Activated naive CD4-positive, alpha-beta T cell treated with anti-CD3 and anti-CD28 coated beads, Interleukin-2, amount 50 U/mL, for 24 hours (primary cell): ENCODE measurements around the gene PHLPP1.
"Not testable (repeated sequence)": the region's sequence is repeated elsewhere in the genome, so short reads cannot be mapped to it uniquely, and the experiment has no call there.

Source experiments
- H3K27ac Mint-ChIP-seq: one replicate; pipeline ENCODE4 v1.8.0; 2021; ENCODE audit warnings: mild to moderate bottlenecking, mixed read lengths
- H3K27me3 Mint-ChIP-seq: one replicate; pipeline ENCODE4 v1.8.0; 2021; ENCODE audit warnings: mixed read lengths
- H3K36me3 Mint-ChIP-seq: one replicate; pipeline ENCODE4 v1.8.0; 2021; ENCODE audit warnings: mixed read lengths
- H3K4me1 Mint-ChIP-seq: one replicate; pipeline ENCODE4 v1.8.0; 2021; ENCODE audit warnings: mixed read lengths
- H3K4me3 Mint-ChIP-seq: one replicate; pipeline ENCODE4 v1.8.0; 2021; ENCODE audit warnings: mild to moderate bottlenecking, mixed read lengths
- H3K9me3 Mint-ChIP-seq: one replicate; pipeline ENCODE4 v1.8.0; 2021; ENCODE audit warnings: mixed read lengths

The PHLPP1 gene

GRCh38 chr18:62792016-62792415 is 76.7 kb downstream of the PHLPP1 start:
- H3K9me3 Mint-ChIP-seq = no peaks in the 10 kb centered on the region
- peaks cover 38% of the 10 kb centered on the region for H3K4me1 Mint-ChIP-seq
- no peak overlapping the region for H3K27ac Mint-ChIP-seq
- peaks cover 4% of the 10 kb centered on the region for H3K27me3 Mint-ChIP-seq
- no peak overlapping the region for H3K4me3 Mint-ChIP-seq
- no peaks in the 10 kb centered on the region for H3K36me3 Mint-ChIP-seq

- no peaks in the 10 kb centered on the region for H3K27me3 Mint-ChIP-seq
Observed at GRCh38 chr18:62795813-62796212, 80.5 kb downstream of the PHLPP1 start.

GRCh38 chr18:62796216-62796621 is 80.9 kb downstream of the PHLPP1 start:
- no peaks in the 10 kb centered on the region for H3K27me3 Mint-ChIP-seq

More at GRCh38 chr18:62795813-62796212, 80.5 kb downstream of the PHLPP1 start:
- Mint-ChIP-seq H3K36me3 (no peaks in the 10 kb centered on the region), H3K27ac (no peak overlapping the region), H3K9me3 (no peaks in the 10 kb centered on the region), H3K4me3 (no peak overlapping the region), H3K4me1 (peaks cover 7% of the 10 kb centered on the region)

GRCh38 chr18:62797329-62797728 is 82.0 kb downstream of the PHLPP1 start:
- no peaks in the 10 kb centered on the region for H3K36me3 Mint-ChIP-seq
- H3K27me3 Mint-ChIP-seq = no peaks in the 10 kb centered on the region
- H3K4me1 Mint-ChIP-seq = no peaks in the 10 kb centered on the region

More at GRCh38 chr18:62796216-62796621, 80.9 kb downstream of the PHLPP1 start:
- H3K9me3 Mint-ChIP-seq = no peaks in the 10 kb centered on the region
- H3K4me3 Mint-ChIP-seq = no peak overlapping the region
- H3K27ac Mint-ChIP-seq = no peak overlapping the region
- H3K4me1 Mint-ChIP-seq = peaks cover 4% of the 10 kb centered on the region
- H3K36me3 Mint-ChIP-seq = no peaks in the 10 kb centered on the region

DNA sequence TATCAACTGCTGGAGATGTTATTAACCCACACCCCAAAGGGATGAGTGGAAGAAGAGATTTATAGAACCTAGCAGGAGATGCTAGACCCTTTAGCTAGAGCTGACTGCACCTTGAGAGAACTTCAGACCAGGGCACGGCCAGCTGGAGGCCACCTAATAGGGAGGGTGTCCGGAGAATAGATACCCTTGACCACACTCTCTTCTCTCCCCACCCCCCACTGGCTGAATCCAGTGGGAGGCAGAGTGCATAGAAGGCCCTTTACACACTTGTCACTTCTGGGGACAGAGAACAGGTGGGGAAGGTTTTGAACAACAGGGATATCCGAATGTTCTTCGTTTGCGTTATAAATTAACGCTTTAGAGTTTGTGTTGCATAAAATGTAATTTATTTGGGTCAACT is 84.6 kb downstream of the PHLPP1 start:
- no peaks in the 10 kb centered on the region for H3K4me1 Mint-ChIP-seq
- no peaks in the 10 kb centered on the region for H3K36me3 Mint-ChIP-seq
- no peak overlapping the region for H3K4me3 Mint-ChIP-seq
- H3K27me3 Mint-ChIP-seq = no peaks in the 10 kb centered on the region
- no peak overlapping the region for H3K27ac Mint-ChIP-seq
- no peaks in the 10 kb centered on the region for H3K9me3 Mint-ChIP-seq

More at GRCh38 chr18:62797329-62797728, 82.0 kb downstream of the PHLPP1 start:
- Mint-ChIP-seq H3K27ac (no peak overlapping the region), H3K9me3 (no peaks in the 10 kb centered on the region), H3K4me3 (no peak overlapping the region)

DNA sequence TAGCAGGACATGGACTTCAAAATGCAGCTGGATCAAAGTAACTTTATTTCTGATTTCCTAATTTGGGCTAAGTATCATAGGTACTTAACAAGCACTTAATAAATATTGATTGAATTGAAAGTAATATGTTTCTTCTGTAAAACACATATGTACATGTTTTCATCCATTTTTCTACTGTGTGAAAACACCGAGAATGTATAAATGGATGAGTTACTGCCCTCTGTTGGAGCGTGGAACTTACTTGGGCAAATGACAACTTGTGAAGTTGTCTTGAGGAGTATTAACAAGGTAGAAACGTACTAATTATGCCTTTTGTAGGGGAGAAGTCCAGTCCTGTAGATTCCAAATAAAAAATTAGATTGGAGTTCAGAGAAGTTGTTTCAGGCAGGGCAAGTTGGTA is 87.2 kb downstream of the PHLPP1 start:
- Mint-ChIP-seq H3K36me3 (no peaks in the 10 kb centered on the region), H3K4me3 (no peak overlapping the region), H3K4me1 (no peaks in the 10 kb centered on the region), H3K27me3 (no peaks in the 10 kb centered on the region), H3K27ac (no peak overlapping the region), H3K9me3 (no peaks in the 10 kb centered on the region)

DNA sequence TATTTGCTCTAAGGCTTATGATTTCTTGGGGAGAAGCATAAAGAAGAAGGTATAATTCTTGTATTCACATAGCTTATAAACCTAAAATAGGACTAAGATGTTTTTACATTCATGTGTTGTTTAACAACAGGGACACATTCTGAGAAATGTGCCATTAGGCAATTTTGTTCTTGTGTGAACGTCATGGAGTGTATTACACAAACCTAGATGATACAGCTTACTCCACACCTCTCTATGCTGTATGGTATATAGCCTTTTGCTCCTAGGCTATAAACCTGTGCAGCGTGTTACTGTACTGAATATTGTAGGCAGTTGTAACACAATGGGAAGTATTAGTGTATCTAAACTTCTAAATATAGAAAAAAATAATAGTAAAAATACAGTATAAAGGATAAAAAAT is 92.1 kb downstream of the PHLPP1 start:
- no peaks in the 10 kb centered on the region for H3K4me1 Mint-ChIP-seq
- H3K36me3 Mint-ChIP-seq = peaks cover 3% of the 10 kb centered on the region
- no peaks in the 10 kb centered on the region for H3K9me3 Mint-ChIP-seq
- H3K4me3 Mint-ChIP-seq = no peak overlapping the region
- H3K27ac Mint-ChIP-seq = no peak overlapping the region
- no peaks in the 10 kb centered on the region for H3K27me3 Mint-ChIP-seq

DNA sequence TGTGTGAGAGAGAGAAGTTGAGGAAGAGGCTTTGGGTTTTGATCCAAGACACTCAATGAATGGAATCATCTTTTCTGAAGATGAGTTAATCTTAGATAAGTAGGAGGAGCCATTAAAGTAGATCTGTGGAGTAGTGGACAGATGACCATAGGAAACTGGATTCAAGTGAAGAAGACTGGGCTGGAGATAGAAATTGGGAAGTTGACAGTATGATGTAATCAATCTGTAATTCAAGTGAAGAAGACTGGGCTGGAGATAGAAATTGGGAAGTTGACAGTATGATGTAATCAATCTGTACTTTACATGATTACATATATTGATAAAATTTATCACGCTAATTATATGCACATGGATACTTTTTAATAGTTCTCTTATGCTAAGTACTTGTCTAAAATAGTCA is 92.8 kb downstream of the PHLPP1 start:
- no peak overlapping the region for H3K27ac Mint-ChIP-seq
- peaks cover 3% of the 10 kb centered on the region for H3K36me3 Mint-ChIP-seq
- H3K27me3 Mint-ChIP-seq = no peaks in the 10 kb centered on the region
- no peaks in the 10 kb centered on the region for H3K9me3 Mint-ChIP-seq
- no peaks in the 10 kb centered on the region for H3K4me1 Mint-ChIP-seq
- H3K4me3 Mint-ChIP-seq = no peak overlapping the region

DNA sequence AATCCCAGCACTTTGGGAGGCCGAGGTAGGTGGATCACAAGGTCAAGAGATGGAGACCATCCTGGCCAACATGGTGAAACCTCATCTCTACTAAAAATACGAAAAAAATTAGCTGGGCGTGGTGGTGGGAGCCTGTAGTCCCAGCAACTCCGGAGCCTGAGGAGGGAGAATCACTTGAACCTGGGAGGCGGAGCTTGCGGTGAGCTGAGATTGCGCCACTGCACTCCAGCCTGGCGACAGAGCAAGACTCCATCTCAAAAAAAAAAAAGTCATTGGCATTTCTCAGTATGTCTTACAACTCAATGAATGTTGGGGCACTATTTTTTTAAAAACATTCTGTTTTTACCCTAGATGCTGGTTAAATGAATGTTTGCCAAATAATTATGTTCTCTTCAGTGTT is 94.1 kb downstream of the PHLPP1 start:
- not testable (repeated sequence) for H3K4me1 Mint-ChIP-seq, H3K9me3 Mint-ChIP-seq, H3K36me3 Mint-ChIP-seq, H3K4me3 Mint-ChIP-seq, H3K27me3 Mint-ChIP-seq, H3K27ac Mint-ChIP-seq

- Mint-ChIP-seq H3K27ac (no peak overlapping the region), H3K27me3 (no peaks in the 10 kb centered on the region), H3K9me3 (no peaks in the 10 kb centered on the region), H3K36me3 (peaks cover 3% of the 10 kb centered on the region), H3K4me3 (no peak overlapping the region), H3K4me1 (no peaks in the 10 kb centered on the region)
Observed at GRCh38 chr18:62809900-62810299, 94.6 kb downstream of the PHLPP1 start.

- no peak overlapping the region for H3K4me3 Mint-ChIP-seq
- no peaks in the 10 kb centered on the region for H3K4me1 Mint-ChIP-seq
- H3K27me3 Mint-ChIP-seq = no peaks in the 10 kb centered on the region
- peaks cover 3% of the 10 kb centered on the region for H3K36me3 Mint-ChIP-seq
- H3K27ac Mint-ChIP-seq = no peak overlapping the region
- H3K9me3 Mint-ChIP-seq = no peaks in the 10 kb centered on the region
Observed at GRCh38 chr18:62810682-62811081, 95.3 kb downstream of the PHLPP1 start.

DNA sequence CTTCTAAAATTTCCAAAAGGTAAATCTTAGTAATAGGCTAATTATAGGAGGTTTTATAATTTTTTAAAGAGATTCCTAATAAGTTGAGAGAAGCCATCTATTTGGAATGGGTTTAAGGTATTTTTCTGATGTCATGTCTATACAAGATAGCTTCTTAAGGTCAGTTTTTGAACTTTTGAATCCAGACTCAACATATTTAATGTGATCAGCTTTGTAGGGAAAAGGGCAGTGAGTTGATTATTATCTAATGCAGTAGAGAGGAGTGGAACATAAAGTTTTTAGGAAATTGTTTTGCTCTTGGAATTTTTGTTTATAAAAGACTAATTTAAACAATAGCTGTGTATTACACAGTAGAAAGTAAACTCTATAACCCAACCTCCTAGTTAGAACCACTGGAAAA is 96.3 kb downstream of the PHLPP1 start:
- Mint-ChIP-seq H3K9me3 (no peaks in the 10 kb centered on the region), H3K27me3 (no peaks in the 10 kb centered on the region), H3K4me1 (no peaks in the 10 kb centered on the region), H3K4me3 (no peak overlapping the region), H3K27ac (no peak overlapping the region), H3K36me3 (peaks cover 3% of the 10 kb centered on the region)

DNA sequence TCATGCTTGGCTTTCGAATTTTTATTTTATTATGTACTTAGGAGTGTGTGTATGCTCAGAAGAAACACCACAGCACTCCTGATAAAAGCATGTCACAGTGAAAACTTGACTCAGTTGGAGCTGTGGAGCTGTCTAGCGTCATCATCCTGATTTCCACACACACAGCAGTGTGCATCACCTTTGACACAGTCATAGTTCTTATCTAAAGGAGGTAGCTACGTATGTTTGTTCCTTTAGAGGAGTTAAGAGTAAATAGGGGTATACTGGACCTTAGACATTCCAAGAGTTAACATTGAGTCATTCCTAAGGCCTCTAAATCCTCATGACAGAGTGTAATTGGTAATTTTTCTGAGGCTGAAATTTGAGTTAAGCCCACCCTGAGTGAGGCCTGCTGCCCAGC is 96.9 kb downstream of the PHLPP1 start:
- Mint-ChIP-seq H3K27me3 (no peaks in the 10 kb centered on the region), H3K4me3 (no peak overlapping the region), H3K27ac (no peak overlapping the region), H3K4me1 (no peaks in the 10 kb centered on the region), H3K36me3 (peaks cover 5% of the 10 kb centered on the region), H3K9me3 (no peaks in the 10 kb centered on the region)

DNA sequence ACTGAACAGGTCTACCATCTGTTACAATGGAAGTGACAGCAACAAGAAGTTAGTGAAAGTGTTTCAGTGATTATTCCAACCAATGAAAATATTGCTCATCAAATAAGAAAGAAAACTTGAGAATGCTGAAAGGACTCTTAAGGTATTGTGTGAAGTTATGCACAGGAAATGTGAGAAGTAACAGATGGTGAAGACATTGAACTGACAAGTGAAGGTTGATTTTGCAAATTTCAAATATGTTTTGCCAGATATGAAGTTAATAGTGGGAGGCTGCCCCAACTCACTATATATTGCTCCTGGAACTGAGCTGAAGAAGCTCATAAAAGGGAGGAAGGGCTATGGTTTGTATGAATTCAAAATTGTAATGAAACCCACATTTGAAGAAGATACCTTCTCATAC is 97.5 kb downstream of the PHLPP1 start:
- Mint-ChIP-seq H3K4me3 (no peak overlapping the region), H3K27me3 (no peaks in the 10 kb centered on the region), H3K36me3 (peaks cover 5% of the 10 kb centered on the region), H3K9me3 (no peaks in the 10 kb centered on the region), H3K4me1 (no peaks in the 10 kb centered on the region), H3K27ac (no peak overlapping the region)

DNA sequence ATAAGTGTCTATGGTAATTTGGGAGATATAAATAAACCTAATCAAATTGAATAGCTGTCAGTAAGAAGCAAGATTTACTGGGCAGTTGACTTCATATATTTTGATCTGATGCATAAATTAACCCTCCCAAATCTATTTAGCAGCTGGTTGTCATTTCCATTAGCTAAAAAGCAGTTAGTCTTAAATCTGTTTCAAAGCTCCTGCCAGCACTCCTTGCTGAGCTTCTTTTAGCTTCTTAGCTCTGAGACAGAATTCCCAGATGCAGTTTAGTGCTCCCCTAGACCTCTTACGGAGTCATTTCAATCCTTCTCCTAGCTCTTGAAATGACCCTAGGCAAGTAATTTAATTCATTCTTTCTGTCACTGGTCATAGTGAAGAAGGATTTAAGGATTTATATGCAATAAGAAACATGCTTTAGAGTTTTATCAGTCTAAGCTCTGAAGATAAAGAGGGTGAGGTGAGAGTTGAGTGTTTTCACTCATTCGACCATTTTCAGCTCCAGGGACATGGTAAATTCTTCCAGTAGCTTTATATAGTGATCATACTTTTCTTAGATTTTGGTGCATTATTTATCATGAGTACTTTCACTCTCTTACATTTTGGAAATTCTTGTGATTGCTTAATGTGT is 98.9 kb downstream of the PHLPP1 start:
- H3K27ac Mint-ChIP-seq = no peak overlapping the region
- H3K9me3 Mint-ChIP-seq = no peaks in the 10 kb centered on the region
- H3K4me1 Mint-ChIP-seq = no peaks in the 10 kb centered on the region
- H3K4me3 Mint-ChIP-seq = no peak overlapping the region
- peaks cover 2% of the 10 kb centered on the region for H3K36me3 Mint-ChIP-seq
- H3K27me3 Mint-ChIP-seq = no peaks in the 10 kb centered on the region

- no peaks in the 10 kb centered on the region for H3K4me1 Mint-ChIP-seq
- H3K27ac Mint-ChIP-seq = no peak overlapping the region
- no peaks in the 10 kb centered on the region for H3K27me3 Mint-ChIP-seq
- no peaks in the 10 kb centered on the region for H3K36me3 Mint-ChIP-seq
- no peaks in the 10 kb centered on the region for H3K9me3 Mint-ChIP-seq
- no peak overlapping the region for H3K4me3 Mint-ChIP-seq
Observed at GRCh38 chr18:62825382-62825781, 110.0 kb downstream of the PHLPP1 start.

- H3K27me3 Mint-ChIP-seq = no peaks in the 10 kb centered on the region
- H3K27ac Mint-ChIP-seq = no peak overlapping the region
- H3K36me3 Mint-ChIP-seq = no peaks in the 10 kb centered on the region
- no peak overlapping the region for H3K4me3 Mint-ChIP-seq
- H3K9me3 Mint-ChIP-seq = no peaks in the 10 kb centered on the region
- H3K4me1 Mint-ChIP-seq = no peaks in the 10 kb centered on the region
Observed at GRCh38 chr18:62827397-62827796, 112.1 kb downstream of the PHLPP1 start.
